GM19438 (cell line): Measurements from ENCODE around the gene HAO1.
"Not testable (repeated sequence)": the region's sequence is repeated elsewhere in the genome, so short reads cannot be mapped to it uniquely, and the experiment has no call there.

Source experiments
- ATAC-seq: cut with Tn5 transposase; IDR thresholded peaks from one replicate; pipeline ENCODE4 v1.9.1; 2021; ENCODE audit warnings: low read depth; ENCODE audit not compliant: unreplicated experiment

HAO1 gene

GRCh38 chr20:7858734-7859250 is 81.5 kb downstream of the HAO1 start:
- no peak for ATAC-seq

- no peak for ATAC-seq
Observed at GRCh38 chr20:7856756-7857155, 83.5 kb downstream of the HAO1 start.

- no peak for ATAC-seq
Observed at GRCh38 chr20:7855545-7855944, 84.7 kb downstream of the HAO1 start.

- no peak for ATAC-seq
Observed at GRCh38 chr20:7853493-7853892, 86.8 kb downstream of the HAO1 start.

GRCh38 chr20:7850775-7851490 is 89.3 kb downstream of the HAO1 start:
- ATAC-seq, result no peak

GRCh38 chr20:7849675-7850074 is 90.6 kb downstream of the HAO1 start:
- no peak for ATAC-seq

GRCh38 chr20:7848351-7848750 is 91.9 kb downstream of the HAO1 start:
- no peak for ATAC-seq

- ATAC-seq, result no peak
Observed at GRCh38 chr20:7843613-7844012, 96.6 kb downstream of the HAO1 start.

GRCh38 chr20:7841971-7842310 is 98.3 kb downstream of the HAO1 start:
- no peak for ATAC-seq

- ATAC-seq, result no peak
Observed at GRCh38 chr20:7841291-7841970, 98.8 kb downstream of the HAO1 start.

- no peak for ATAC-seq
Observed at GRCh38 chr20:7836076-7836475, 104.2 kb downstream of the HAO1 start.

GRCh38 chr20:7834441-7834840 is 105.8 kb downstream of the HAO1 start:
- ATAC-seq, result not testable (repeated sequence)
